Measurements from ENCODE around the gene TRABD. TPM values are rescaled to one million over a fixed set of nuclear protein-coding genes. Genes with fewer than 3 reads are reported as not detected.
A peak's percentile ranks its signal among the peaks of the same experiment; 100 is the strongest.
"Not testable (repeated sequence)": the region's sequence is repeated elsewhere in the genome, so short reads cannot be mapped to it uniquely, and the experiment has no call there.

Gene TRABD
- 10 to 100 TPM; 39.3 to 55.1 (median 45.8) TPM for total RNA-seq

GRCh38 chr22:50185375-50186087 is at the start of gene TRABD:
Gene TRABD, plus strand, starts transcription at chr22:50185913. Its CDS starts 7,148 bp downstream, at chr22:50193061.
- peaks cover 0 to 9% (median 5%) of the 10 kb centered on the region in 3 donors for H3K36me3 ChIP-seq
- peaks cover 50 to 80% (median 58%) of the 10 kb centered on the region in 3 donors for H3K4me1 ChIP-seq
- intact Hi-C loops (cut with DNase I): no loop called here
- H3K27ac ChIP-seq: peak within 1 kb of the TSS; percentile 83 to 89 (median 86)
- H3K9me3 ChIP-seq: no peaks in the 10 kb centered on the region
- H3K4me3 ChIP-seq: peak within 1 kb of the TSS; percentile 63 to 93 (median 78)
- TF ChIP-seq CTCF (IDR thresholded peaks at IDR 0.05) (no peak), POLR2A (IDR thresholded peaks at IDR 0.05) (no peak)
- no peaks in the 10 kb centered on the region for H3K27me3 ChIP-seq
- 13% methylated on average over 6 of the region's 90 CpGs; no CpG with 5 or more reads in 1 of the 2 donors for WGBS, 2 donors
- no peak for DNase-seq

GRCh38 chr22:50136581-50137015 is 49.1 kb upstream of the TRABD start:
- H3K27ac ChIP-seq: no peak overlapping the region
- H3K4me3 ChIP-seq: no peak overlapping the region
- DNase-seq: no peak
- no peaks in the 10 kb centered on the region for H3K27me3 ChIP-seq
- H3K36me3 ChIP-seq: no peaks in the 10 kb centered on the region
- H3K4me1 ChIP-seq: peaks cover 0 to 15% (median 0%) of the 10 kb centered on the region in 3 donors
- intact Hi-C loops (cut with DNase I): no loop called here
- TF ChIP-seq CTCF (IDR thresholded peaks at IDR 0.05) (no peak), POLR2A (IDR thresholded peaks at IDR 0.05) (no peak)
- no peaks in the 10 kb centered on the region for H3K9me3 ChIP-seq
- WGBS, 2 donors: 57 to 59% methylated on average over 5 of the region's 5 CpGs

- DNase-seq; H3K27ac ChIP-seq; H3K36me3 ChIP-seq; intact Hi-C loops (cut with DNase I); H3K4me3 ChIP-seq; H3K9me3 ChIP-seq; H3K27me3 ChIP-seq: not testable (repeated sequence)
- peaks cover 0 to 15% (median 0%) of the 10 kb centered on the region in 3 donors for H3K4me1 ChIP-seq
- WGBS, 2 donors: 92 to 94% methylated on average over 9 of the region's 9 CpGs
These were observed 48.4 kb upstream of the TRABD start for GRCh38 chr22:50137277-50137676.

- Histone ChIP-seq H3K36me3 (no peaks in the 10 kb centered on the region), H3K4me1 (peaks cover 0 to 15% (median 0%) of the 10 kb centered on the region in 3 donors), H3K27ac (no peak overlapping the region), H3K4me3 (no peak overlapping the region), H3K9me3 (no peaks in the 10 kb centered on the region), H3K27me3 (peaks cover 0 to 14% (median 0%) of the 10 kb centered on the region in 4 donors)
- intact Hi-C loops (cut with DNase I): no loop called here
- WGBS, 2 donors: 28 to 57% methylated on average over 4 of the region's 4 CpGs
- TF ChIP-seq POLR2A (IDR thresholded peaks at IDR 0.05): no peak
- TF ChIP-seq CTCF (IDR thresholded peaks at IDR 0.05): no peak
- DNase-seq: no peak
These were observed 47.7 kb upstream of the TRABD start for GRCh38 chr22:50138041-50138440.

GRCh38 chr22:50138988-50139387 is 46.7 kb upstream of the TRABD start:
- WGBS, 2 donors: 86 to 87% methylated on average over 7 to 9 of the region's 9 CpGs
- H3K4me1 ChIP-seq: peaks cover 0 to 15% (median 0%) of the 10 kb centered on the region in 3 donors
- no peak for TF ChIP-seq POLR2A (IDR thresholded peaks at IDR 0.05)
- TF ChIP-seq CTCF (IDR thresholded peaks at IDR 0.05): no peak
- H3K27ac ChIP-seq: no peak overlapping the region
- H3K36me3 ChIP-seq: no peaks in the 10 kb centered on the region
- peaks cover 0 to 17% (median 0%) of the 10 kb centered on the region in 4 donors for H3K27me3 ChIP-seq
- DNase-seq: no peak
- H3K4me3 ChIP-seq: no peak overlapping the region
- no peaks in the 10 kb centered on the region for H3K9me3 ChIP-seq
- intact Hi-C loops (cut with DNase I): no loop called here

All from esophagus squamous epithelium (tissue), 5 donors.